GM23338 (cell line): ENCODE measurements around the gene USP10. TPM values are rescaled to one million over a fixed set of nuclear protein-coding genes. Genes with fewer than 3 reads are reported as not detected.

Source experiments
- ATAC-seq: fragments of 200-7000 bp; cut with Tn5 transposase; 3 replicates; pipeline ENCODE4 v1.9.1; 2020
- DNase-seq: peaks from one replicate; pipeline ENCODE4 v3.0.0-alpha.2; 2015; ENCODE audit warnings: low spot score
- H2AFZ ChIP-seq: fragments of 200-600 bp; sonication (generic); 2 replicates; pipeline ENCODE4 v1.8.0; 2016; ENCODE audit warnings: antibody characterized with exemption, mild to moderate bottlenecking, moderate library complexity
- H3F3A ChIP-seq: fragments of 200-600 bp; sonication (generic); replicated peaks from 2 replicates; pipeline ENCODE4 v1.8.0; 2017; ENCODE audit warnings: antibody characterized with exemption, mixed run types, low read depth
- H3K27ac ChIP-seq: fragments of 200-600 bp; sonication (generic); 2 replicates; pipeline ENCODE4 v1.6.1; 2016; ENCODE audit warnings: low read depth
- H3K27me3 ChIP-seq: fragments of 200-600 bp; sonication (generic); 2 replicates; pipeline ENCODE4 v1.8.0; 2016; ENCODE audit warnings: mild to moderate bottlenecking, mixed run types, moderate library complexity; ENCODE audit not compliant: insufficient read depth
- H3K36me3 ChIP-seq: fragments of 200-600 bp; sonication (generic); 2 replicates; pipeline ENCODE4 v1.8.0; 2016; ENCODE audit warnings: mild to moderate bottlenecking; ENCODE audit not compliant: insufficient read depth
- H3K4me1 ChIP-seq: fragments of 200-600 bp; sonication (generic); 2 replicates; pipeline ENCODE4 v1.8.0; 2016; ENCODE audit warnings: mild to moderate bottlenecking, moderate library complexity; ENCODE audit not compliant: insufficient read depth
- H3K4me2 ChIP-seq: fragments of 200-600 bp; sonication (generic); 2 replicates; pipeline ENCODE4 v1.7.1; 2017; ENCODE audit warnings: mixed run types
- H3K4me3 ChIP-seq: fragments of 200-600 bp; sonication (generic); 2 replicates; pipeline ENCODE4 v1.6.1; 2016; ENCODE audit warnings: mixed run types
- H3K79me2 ChIP-seq: fragments of 200-600 bp; sonication (generic); replicated peaks from 2 replicates; pipeline ENCODE4 v1.8.0; 2017; ENCODE audit warnings: mild to moderate bottlenecking; ENCODE audit not compliant: insufficient read depth
- H3K9me2 ChIP-seq: fragments of 200-600 bp; sonication (generic); 2 replicates; pipeline ENCODE4 v1.8.0; 2017; ENCODE audit not compliant: insufficient read depth
- H4K20me1 ChIP-seq: fragments of 200-600 bp; sonication (generic); replicated peaks from 2 replicates; pipeline ENCODE4 v1.8.0; 2017; ENCODE audit warnings: mild to moderate bottlenecking; ENCODE audit not compliant: insufficient read depth
- H3K27ac Mint-ChIP-seq: 2 replicates; pipeline ENCODE4 v1.8.0; 2020; ENCODE audit warnings: inconsistent platforms, mild to moderate bottlenecking, moderate library complexity, mixed read lengths
- H3K27me3 Mint-ChIP-seq: 3 replicates; pipeline ENCODE4 v1.8.0; 2022; ENCODE audit warnings: low read depth, mild to moderate bottlenecking, moderate library complexity, mixed read lengths, inconsistent platforms; ENCODE audit not compliant: insufficient read depth, poor library complexity
- H3K36me3 Mint-ChIP-seq: 3 replicates; pipeline ENCODE4 v1.8.0; 2021; ENCODE audit warnings: low read depth, mild to moderate bottlenecking, inconsistent platforms, moderate library complexity, mixed read lengths
- H3K4me1 Mint-ChIP-seq: 3 replicates; pipeline ENCODE4 v1.8.0; 2020; ENCODE audit warnings: mild to moderate bottlenecking, inconsistent platforms, mixed read lengths
- H3K4me3 Mint-ChIP-seq: 3 replicates; pipeline ENCODE4 v1.8.0; 2021; ENCODE audit warnings: moderate library complexity, mild to moderate bottlenecking, inconsistent platforms, mixed read lengths
- H3K9me3 Mint-ChIP-seq: 3 replicates; pipeline ENCODE4 v1.8.0; 2020; ENCODE audit warnings: moderate library complexity, mild to moderate bottlenecking, inconsistent platforms, mixed read lengths
- CREB1 ChIP-seq: fragments of 250-450 bp; sonication (Bioruptor Pico); IDR thresholded peaks from 2 replicates; pipeline ENCODE4 v1.5.0; 2020; ENCODE audit warnings: low read depth, mild to moderate bottlenecking, moderate library complexity
- ETS1 ChIP-seq: IDR thresholded peaks from 2 replicates; pipeline ENCODE4 v1.6.1; 2016; ENCODE audit warnings: antibody characterized with exemption
- EZH2 ChIP-seq: fragments of 200-600 bp; sonication (generic); IDR thresholded peaks from one replicate; pipeline ENCODE4 v1.8.0; 2017; ENCODE audit warnings: antibody characterized with exemption, mild to moderate bottlenecking, low read depth; ENCODE audit not compliant: unreplicated experiment
- EZH2phosphoT487 ChIP-seq: fragments of 200-600 bp; sonication (generic); IDR thresholded peaks from one replicate; pipeline ENCODE4 v1.8.1; 2018; ENCODE audit warnings: antibody characterized with exemption; ENCODE audit not compliant: unreplicated experiment
- JUNB ChIP-seq: IDR thresholded peaks from one replicate; pipeline ENCODE4 v1.6.1; 2016; ENCODE audit warnings: antibody characterized with exemption; ENCODE audit not compliant: unreplicated experiment
- NANOG ChIP-seq: IDR thresholded peaks from 2 replicates; pipeline ENCODE4 v1.6.1; 2016; ENCODE audit warnings: antibody characterized with exemption, borderline replicate concordance
- POLR2AphosphoS5 ChIP-seq: IDR thresholded peaks from 2 replicates; pipeline ENCODE4 v1.6.1; 2016; ENCODE audit warnings: antibody characterized with exemption, low read depth
- STAT1 ChIP-seq: IDR thresholded peaks from one replicate; pipeline ENCODE4 v1.6.1; 2016; ENCODE audit warnings: antibody characterized with exemption; ENCODE audit not compliant: unreplicated experiment
- ZNF114 ChIP-seq: fragments of 250-450 bp; sonication (Bioruptor Pico); IDR thresholded peaks from 2 replicates; pipeline ENCODE4 v1.5.0; 2020; ENCODE audit warnings: mild to moderate bottlenecking, moderate library complexity
- ZNF331 ChIP-seq: fragments of 250-450 bp; sonication (Bioruptor Pico); IDR thresholded peaks from 2 replicates; pipeline ENCODE4 v1.5.0; 2020; ENCODE audit warnings: low read depth, mild to moderate bottlenecking, moderate library complexity
- ZNF462 ChIP-seq: fragments of 250-450 bp; sonication (Bioruptor Pico); IDR thresholded peaks from 2 replicates; pipeline ENCODE4 v1.5.0; 2020; ENCODE audit warnings: mild to moderate bottlenecking, moderate library complexity
- polyA plus RNA-seq: library from polyadenylated mRNA; unstranded; fragments of >200 nt; fragmentation: Nextera tagmentation; extraction: Ambion mirVana; gene quantifications from 2 replicates; pipeline ENCODE4 v1.2.1, GENCODE V29; 2016
- total RNA-seq: library from RNA; depleted of rRNA; stranded (reverse); fragments of >200 nt; shearing (Covaris generic); gene quantifications from 2 replicates; pipeline ENCODE4 v1.2.3, GENCODE V29; 2014
- TF ChIP-seq, protein P1 (sequence below): IDR thresholded peaks from one replicate; pipeline ENCODE4 v1.6.1; 2018; ENCODE audit warnings: antibody characterized with exemption; ENCODE audit not compliant: unreplicated experiment
- TF ChIP-seq, protein P2 (sequence below), 2 experiments: fragments of 200-600 bp in 1 of 2; sonication (generic) in 1 of 2; conservative IDR thresholded peaks; 2 replicates each; pipeline versions ENCODE4 v1.5.1 to v1.6.1; 2016 to 2017; ENCODE audit warnings: antibody characterized with exemption in 2 of 2, low read depth in 2 of 2, mild to moderate bottlenecking in 2 of 2, moderate library complexity in 1 of 2

Gene USP10
- total and polyA plus RNA-seq, 2 experiments from 2014 or later: 158 to 194 TPM

GRCh38 chr16:84782846-84783245 is 83.0 kb downstream of the USP10 start:
- H3K27ac ChIP-seq: 0 out of 2 replicates have a peak overlapping the region, but pooled peaks have one; percentile 26
- H3K4me3 ChIP-seq: no peak overlapping the region
- H3K9me3 Mint-ChIP-seq: no peaks in the 10 kb centered on the region
- H3K36me3 Mint-ChIP-seq: peaks cover 30% of the 10 kb centered on the region
- no peaks in the 10 kb centered on the region for H3K4me1 ChIP-seq
- H3K27me3 Mint-ChIP-seq: peaks cover 1% of the 10 kb centered on the region
- no peak overlapping the region for H3K4me2 ChIP-seq
- peaks cover 2% of the 10 kb centered on the region; the same call in 2 of the 3 replicates for H3K4me1 Mint-ChIP-seq
- peaks cover 17% of the 10 kb centered on the region for H3F3A ChIP-seq
- ATAC-seq (no peak), DNase-seq (no peak)
- peaks cover 8% of the 10 kb centered on the region for H4K20me1 ChIP-seq
- H3K79me2 ChIP-seq: no peaks in the 10 kb centered on the region
- no peak overlapping the region for H2AFZ ChIP-seq
- no peak overlapping the region for H3K4me3 Mint-ChIP-seq
- H3K9me2 ChIP-seq: no peaks in the 10 kb centered on the region
- TF ChIP-seq STAT1 (no peak), EZH2 (no peak), ZNF331 (CRISPR knock-in tag) (no peak), NANOG (no peak), ZNF114 (CRISPR knock-in tag) (no peak), JUNB (no peak), POLR2AphosphoS5 (no peak), CREB1 (CRISPR knock-in tag) (no peak), EZH2phosphoT487 (no peak), ZNF462 (CRISPR knock-in tag) (no peak), ETS1 (no peak)
- TF ChIP-seq, protein P1, sequence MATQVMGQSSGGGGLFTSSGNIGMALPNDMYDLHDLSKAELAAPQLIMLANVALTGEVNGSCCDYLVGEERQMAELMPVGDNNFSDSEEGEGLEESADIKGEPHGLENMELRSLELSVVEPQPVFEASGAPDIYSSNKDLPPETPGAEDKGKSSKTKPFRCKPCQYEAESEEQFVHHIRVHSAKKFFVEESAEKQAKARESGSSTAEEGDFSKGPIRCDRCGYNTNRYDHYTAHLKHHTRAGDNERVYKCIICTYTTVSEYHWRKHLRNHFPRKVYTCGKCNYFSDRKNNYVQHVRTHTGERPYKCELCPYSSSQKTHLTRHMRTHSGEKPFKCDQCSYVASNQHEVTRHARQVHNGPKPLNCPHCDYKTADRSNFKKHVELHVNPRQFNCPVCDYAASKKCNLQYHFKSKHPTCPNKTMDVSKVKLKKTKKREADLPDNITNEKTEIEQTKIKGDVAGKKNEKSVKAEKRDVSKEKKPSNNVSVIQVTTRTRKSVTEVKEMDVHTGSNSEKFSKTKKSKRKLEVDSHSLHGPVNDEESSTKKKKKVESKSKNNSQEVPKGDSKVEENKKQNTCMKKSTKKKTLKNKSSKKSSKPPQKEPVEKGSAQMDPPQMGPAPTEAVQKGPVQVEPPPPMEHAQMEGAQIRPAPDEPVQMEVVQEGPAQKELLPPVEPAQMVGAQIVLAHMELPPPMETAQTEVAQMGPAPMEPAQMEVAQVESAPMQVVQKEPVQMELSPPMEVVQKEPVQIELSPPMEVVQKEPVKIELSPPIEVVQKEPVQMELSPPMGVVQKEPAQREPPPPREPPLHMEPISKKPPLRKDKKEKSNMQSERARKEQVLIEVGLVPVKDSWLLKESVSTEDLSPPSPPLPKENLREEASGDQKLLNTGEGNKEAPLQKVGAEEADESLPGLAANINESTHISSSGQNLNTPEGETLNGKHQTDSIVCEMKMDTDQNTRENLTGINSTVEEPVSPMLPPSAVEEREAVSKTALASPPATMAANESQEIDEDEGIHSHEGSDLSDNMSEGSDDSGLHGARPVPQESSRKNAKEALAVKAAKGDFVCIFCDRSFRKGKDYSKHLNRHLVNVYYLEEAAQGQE: no peak
- TF ChIP-seq, protein P2, sequence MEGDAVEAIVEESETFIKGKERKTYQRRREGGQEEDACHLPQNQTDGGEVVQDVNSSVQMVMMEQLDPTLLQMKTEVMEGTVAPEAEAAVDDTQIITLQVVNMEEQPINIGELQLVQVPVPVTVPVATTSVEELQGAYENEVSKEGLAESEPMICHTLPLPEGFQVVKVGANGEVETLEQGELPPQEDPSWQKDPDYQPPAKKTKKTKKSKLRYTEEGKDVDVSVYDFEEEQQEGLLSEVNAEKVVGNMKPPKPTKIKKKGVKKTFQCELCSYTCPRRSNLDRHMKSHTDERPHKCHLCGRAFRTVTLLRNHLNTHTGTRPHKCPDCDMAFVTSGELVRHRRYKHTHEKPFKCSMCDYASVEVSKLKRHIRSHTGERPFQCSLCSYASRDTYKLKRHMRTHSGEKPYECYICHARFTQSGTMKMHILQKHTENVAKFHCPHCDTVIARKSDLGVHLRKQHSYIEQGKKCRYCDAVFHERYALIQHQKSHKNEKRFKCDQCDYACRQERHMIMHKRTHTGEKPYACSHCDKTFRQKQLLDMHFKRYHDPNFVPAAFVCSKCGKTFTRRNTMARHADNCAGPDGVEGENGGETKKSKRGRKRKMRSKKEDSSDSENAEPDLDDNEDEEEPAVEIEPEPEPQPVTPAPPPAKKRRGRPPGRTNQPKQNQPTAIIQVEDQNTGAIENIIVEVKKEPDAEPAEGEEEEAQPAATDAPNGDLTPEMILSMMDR (conservative IDR thresholded peaks at IDR 0.05; ENCODE audit: low read depth in 2 of 2): no peak
- no peak overlapping the region for H3K27ac Mint-ChIP-seq
- H3K36me3 ChIP-seq: peaks cover 21% of the 10 kb centered on the region
- no peaks in the 10 kb centered on the region for H3K27me3 ChIP-seq
